ENCODE results near the gene PIK3R3.

- TF ChIP-seq EZH2 (IDR thresholded peaks at IDR 0.05; ENCODE audit: borderline replicate concordance) (no peak), CTCF (IDR thresholded peaks at IDR 0.05; ENCODE audit: poor library complexity) (peak; percentile 96), EZH2phosphoT487 (IDR thresholded peaks at IDR 0.05; ENCODE audit: low read depth, severe bottlenecking, unreplicated experiment) (no peak)
These were observed 47.0 kb upstream of the PIK3R3 start for GRCh38 chr1:46179138-46180081.

Measured in hepatocyte (in vitro differentiated cells).